Activated CD4-positive, alpha-beta T cell treated with anti-CD3 and anti-CD28 coated beads, Interleukin-2, amount 50 U/mL, for 48 hours (primary cell): ENCODE measurements around the gene PRF1.
"Not testable (repeated sequence)": the region's sequence is repeated elsewhere in the genome, so short reads cannot be mapped to it uniquely, and the experiment has no call there.

Source experiments
- DNase-seq, 2 experiments: peaks; one replicate each; pipeline ENCODE4 v3.0.0-alpha.2; 2020

Gene PRF1

DNA sequence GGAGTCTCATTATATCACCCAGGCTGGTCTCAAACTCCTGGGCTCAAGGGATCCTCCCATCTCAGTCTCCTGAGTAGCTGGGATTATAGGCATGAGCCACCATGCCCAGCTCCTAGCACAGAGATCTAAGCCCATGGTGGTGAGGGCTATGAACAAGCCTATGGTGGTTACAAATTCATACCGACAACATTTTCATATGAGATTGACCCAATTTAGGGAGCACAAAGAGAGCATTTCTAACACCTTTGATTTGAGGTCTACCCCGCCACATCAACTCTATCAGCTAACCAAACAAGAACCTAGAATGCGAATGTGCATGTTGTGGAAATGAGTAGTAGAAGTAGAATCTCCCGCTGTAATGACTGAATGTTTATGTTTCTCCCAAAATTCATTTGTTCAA, 14.2 kb upstream of the PRF1 start:
- no peak for DNase-seq

- no peak for DNase-seq
Observed at GRCh38 chr10:70615784-70616522, 13.4 kb upstream of the PRF1 start.

- DNase-seq: no peak
Observed at GRCh38 chr10:70615211-70615610, 12.7 kb upstream of the PRF1 start.

DNA sequence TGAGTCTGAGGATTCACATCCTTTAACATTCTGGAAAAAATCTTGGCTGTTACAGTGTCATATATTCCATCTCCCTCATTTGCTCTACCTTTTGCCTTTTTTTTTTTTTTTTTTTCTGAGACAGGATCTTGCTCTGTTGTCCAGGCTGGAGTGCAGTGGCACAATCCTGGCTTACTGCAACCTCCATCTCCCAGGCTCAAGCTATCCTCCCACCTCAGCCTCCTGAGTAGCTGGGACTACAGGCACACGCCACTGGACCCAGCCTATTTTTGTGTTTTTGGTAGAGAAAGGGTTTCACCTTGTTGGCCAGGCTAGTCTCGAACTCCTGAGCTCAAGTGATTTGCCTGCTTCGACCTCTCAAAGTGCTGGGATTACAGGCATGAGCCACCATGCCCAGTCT, 11.8 kb upstream of the PRF1 start:
- DNase-seq: not testable (repeated sequence)

DNA sequence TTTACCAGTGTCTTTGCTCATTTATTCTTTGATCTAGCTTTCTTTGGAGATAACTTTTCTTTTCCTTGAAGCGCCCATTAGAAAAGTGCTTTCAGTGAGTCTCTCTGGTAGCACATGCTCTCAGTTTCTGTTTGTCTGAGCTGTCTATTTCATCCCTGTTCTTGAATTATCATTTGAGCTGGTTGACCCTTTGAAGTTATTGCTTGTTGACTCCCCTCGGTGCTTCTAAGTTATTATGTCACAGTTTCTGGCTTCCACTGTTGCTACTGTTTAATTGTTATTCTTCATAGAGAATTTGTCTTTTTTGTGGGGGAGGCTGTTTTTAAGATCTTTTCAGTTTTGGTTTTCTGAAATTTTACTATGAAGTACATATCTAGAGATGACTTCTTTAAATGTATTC, 11.4 kb upstream of the PRF1 start:
- no peak for DNase-seq

DNA sequence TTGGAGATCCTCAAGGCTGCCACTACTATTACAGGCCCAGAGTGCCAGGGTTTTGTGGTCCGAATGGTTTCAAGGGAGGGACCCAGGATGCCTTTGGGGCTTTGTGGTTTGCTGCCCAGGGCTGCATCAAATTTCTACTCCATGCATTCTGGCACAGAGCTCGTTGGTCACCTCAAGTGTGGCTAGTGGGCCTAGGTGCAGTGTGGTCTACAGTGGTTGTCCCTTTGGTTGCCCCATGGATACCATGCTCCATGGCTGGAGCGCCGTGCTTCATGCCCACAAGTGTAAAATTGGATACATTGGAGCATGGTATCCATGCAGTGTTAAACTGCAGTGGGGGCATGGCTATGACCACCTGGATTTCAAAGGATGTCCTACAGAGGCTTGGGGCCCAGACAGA, 5.4 kb upstream of the PRF1 start:
- DNase-seq: no peak

DNA sequence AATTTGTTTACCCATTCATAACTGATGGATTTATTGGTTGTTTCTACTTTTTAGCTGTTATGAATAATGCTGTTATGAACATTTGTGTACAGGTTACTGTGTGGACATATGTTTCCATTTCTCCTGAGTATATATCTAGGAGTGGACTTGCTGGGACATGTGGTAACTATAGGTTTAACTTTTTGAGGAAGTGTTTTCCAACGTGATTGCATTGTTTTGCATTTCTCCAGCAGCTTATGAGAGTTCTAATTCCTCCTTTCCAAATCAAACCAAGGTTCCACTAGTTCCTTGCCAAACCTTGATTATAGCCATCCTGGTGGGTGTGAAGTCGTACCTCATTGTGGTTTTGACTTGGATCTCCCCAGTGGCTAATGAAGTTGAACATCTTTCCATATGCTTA, 2.6 kb upstream of the PRF1 start:
- no peak for DNase-seq

GRCh38 chr10:70604106-70604505, 1.6 kb upstream of the PRF1 start:
- DNase-seq: no peak

- DNase-seq: peak in 1 of 2 experiments; percentile 21
Observed at GRCh38 chr10:70603449-70603801, 884 bp upstream of the PRF1 start.

DNA sequence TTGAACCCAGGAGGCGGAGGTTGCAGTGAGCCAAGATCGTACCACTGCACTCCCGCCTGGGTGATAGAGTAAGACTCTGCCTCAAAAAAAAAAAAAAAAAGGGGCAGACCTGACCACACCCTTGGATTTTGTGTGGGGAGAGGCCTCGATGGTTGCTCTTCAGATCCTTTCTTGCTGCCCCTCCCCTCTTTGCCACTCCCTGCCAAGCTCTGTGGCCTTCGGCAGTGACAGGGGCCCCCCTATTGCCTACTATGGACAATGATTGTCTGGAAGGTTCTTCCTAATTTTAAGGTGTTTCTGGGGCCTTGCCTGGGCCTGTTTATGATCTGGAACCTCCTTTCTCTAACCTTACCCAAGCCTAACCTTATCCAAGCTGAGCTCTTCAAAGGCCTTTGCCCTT, 795 bp downstream of the PRF1 start:
- DNase-seq: no peak

- DNase-seq: no peak
Observed at GRCh38 chr10:70600512-70601395, 1.8 kb downstream of the PRF1 start.

GRCh38 chr10:70599791-70600190, 2.8 kb downstream of the PRF1 start:
- no peak for DNase-seq

- no peak for DNase-seq
Observed at GRCh38 chr10:70599319-70599718, 3.2 kb downstream of the PRF1 start.

DNA sequence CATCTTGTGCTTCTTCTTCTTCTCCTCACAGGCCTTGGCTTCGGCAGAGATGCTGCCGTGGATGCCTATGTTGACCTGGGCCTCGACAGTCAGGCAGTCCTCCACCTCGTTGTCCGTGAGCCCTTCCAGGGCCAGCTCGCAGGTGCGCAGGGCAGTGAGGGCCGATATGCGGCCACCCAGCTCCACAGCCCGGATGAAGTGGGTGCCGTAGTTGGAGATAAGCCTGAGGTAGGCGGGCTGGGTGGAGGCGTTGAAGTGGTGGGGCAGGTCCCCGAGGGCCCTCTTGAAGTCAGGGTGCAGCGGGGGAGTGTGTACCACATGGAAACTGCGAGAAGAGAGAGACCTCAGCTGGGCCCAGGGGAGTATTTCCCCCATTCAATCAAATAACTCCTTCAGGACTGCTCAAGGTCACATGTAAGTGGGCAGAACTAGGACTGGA, 3.7 kb downstream of the PRF1 start:
- DNase-seq: no peak

DNA sequence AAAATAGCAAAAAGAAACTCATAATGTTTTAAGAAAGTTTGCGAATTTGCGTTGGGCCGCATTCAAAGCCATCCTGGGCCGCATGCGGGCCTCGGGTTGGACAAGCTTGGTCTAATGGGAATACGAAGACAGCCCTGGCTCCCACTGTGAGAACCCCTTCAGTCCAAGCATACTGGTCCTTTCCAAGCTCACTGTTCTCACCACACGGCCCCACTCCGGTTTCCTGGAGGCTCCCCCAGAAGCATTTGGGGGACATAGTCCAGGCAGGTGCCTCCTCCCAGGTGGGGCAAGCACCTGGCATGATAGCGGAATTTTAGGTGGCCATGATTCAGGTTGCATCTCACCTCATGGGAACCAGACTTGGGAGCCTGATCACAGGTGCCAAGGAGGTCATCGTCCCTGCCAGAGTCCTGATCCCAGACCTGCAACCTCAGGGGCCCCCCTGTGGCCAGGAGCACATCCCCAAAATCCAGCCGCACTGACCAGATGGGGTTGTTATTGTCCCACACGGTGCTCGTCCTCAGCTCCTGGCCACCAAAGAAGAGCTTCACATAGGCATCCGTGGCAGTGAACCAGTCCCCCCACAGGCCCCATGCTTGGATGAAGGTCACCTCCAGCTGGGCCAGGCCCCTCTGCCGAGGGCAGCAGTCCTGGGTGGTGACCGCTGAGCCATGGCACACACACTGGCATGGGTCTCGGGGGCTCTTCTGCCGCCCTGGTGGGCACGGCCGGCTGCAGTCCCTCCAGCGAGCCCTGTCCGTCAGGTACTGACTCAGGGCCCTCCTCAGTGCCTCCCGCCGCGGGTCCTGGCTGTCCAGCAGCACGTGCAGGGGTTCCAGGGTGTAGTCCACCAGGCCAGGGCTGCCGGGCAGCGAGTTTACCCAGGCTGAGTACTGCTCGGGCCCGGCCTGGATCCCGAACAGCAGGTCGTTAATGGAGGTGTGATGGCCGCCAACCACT, 4.4 kb downstream of the PRF1 start:
- DNase-seq: no peak

DNA sequence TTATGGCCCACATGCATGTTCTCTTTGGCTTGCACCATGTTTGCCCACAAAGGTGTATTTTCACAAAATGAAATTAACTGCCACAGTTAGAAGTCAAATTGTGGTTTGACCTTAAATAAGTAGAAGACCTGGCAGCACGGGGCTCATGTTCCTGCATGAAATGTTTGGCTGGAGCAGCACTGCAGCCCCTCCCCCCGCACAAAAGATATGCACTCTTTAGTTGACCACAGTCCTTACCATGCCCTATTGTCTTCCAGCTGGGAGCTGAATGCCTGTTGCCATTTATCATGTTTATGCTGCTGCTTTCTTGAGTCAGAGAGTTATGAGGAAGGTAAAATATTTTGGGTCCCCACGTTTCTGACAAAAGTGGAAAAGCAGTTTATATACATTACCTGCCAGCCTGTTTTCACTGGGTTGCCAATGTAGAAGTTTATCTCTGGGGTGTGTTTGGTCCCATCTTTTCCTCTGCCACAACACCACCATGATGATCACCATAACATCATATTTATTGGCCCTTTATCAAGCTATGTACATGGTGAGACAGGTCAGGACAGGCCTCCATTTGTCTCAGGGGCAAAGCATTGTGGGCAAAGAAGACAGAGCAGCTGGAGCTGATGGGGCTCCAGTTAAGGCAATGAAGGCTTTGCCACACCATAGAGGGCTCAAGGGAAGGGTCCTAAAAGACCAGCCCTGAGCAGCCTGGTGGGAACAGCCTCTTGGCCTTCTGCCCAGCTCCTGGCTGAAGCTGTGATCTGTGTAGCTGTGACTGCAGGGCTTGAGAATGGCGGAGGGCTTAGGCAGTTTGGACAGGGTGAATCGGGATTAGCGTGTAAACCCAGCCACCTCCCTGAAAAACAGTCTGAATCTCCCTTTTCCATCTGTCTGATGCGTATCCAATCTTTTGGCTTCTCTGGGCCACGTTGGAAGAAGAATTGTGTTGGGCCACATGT, 5.4 kb downstream of the PRF1 start:
- no peak for DNase-seq

DNA sequence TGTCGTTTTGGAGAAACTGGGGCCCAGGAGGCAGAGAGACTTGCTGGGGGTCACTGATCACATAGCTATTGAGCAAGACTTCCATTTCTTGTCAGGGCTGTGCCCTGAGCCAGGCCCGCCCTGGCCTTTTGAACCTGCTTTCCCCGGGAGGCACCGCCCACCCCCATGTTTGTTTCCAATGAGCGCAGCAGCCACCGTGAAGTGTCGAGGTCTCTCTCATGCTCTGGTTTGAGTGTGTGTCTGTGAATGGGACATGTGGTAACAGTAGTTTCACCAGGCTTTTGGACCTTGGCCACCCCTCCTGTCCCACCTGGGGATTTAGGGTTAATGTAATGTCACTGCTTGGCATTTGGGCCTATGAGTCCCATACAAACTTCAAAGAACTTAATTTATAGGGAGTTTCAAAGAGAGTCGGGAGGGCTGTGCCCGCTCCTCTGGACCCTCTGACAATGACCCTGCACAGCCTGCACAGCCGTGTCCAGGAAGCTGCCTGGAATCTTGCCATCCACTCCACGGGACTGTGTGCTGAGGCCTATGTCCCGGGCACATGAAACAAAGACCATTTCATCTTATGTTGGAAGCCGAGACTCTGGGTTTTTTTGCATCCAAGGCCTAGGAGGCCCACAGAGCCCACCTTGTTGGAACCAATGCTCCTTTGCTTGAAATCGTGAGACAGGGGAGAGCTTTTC, 6.3 kb downstream of the PRF1 start:
- DNase-seq: no peak

GRCh38 chr10:70595566-70596016, 7.0 kb downstream of the PRF1 start:
- DNase-seq: no peak

DNA sequence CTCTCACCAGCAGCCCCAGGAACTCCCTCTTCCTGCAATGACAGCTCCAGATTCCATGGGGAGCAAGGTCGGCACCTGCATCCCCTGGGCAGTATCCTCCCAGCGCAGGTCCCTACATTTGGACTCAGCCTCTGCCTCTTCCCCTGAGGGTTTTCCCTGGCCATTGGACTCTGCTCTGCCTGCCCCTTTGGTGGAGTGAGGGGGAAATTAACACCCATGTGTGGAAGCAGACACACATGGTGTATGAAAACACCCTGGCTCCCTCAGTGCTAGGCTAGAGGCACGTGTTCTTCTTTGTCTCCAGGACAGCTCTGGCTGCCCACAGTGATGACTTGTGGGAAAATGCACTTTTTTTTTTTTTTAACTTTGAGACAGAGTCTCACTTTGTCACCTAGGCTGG, 8.4 kb downstream of the PRF1 start:
- DNase-seq: no peak

GRCh38 chr10:70593513-70593890, 9.0 kb downstream of the PRF1 start:
- DNase-seq: no peak
